NCI-H2196 treated with DMSO at 0.1 percent for 48 hours (cell line): ENCODE data around the gene FXYD7.
A peak's percentile ranks its signal among the peaks of the same experiment; 100 is the strongest.
"Not testable (repeated sequence)": the region's sequence is repeated elsewhere in the genome, so short reads cannot be mapped to it uniquely, and the experiment has no call there.

ENCODE experiments used
- DNase-seq: peaks from one replicate; lab custom pipeline; 2025; ENCODE audit not compliant: unreplicated experiment; lab: John Stamatoyannopoulos, UW

FXYD7 gene

GRCh38 chr19:35142606-35143230 lies 337 bp upstream of the FXYD7 start:
- peak; percentile 60 for DNase-seq

DNA sequence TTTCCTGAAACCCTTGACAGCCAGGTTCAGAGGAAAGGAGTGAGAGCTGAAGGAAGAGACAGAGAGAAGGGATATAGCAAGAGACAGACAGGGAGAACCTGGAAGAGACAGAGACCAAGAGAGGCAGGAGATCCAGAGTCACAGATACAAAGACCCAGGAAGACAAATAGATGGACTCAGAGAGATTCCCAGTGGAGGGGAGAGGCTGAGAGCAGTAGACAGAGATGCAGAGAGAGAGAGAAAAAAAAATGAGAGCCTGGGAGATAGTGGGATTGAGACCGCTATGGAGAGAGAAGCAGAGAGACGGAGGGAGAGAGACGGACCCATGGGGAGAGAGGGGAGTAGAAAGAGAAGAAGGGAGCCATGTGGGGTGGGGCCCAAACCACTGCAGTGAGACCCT lies 763 bp downstream of the FXYD7 start:
- no peak for DNase-seq

DNA sequence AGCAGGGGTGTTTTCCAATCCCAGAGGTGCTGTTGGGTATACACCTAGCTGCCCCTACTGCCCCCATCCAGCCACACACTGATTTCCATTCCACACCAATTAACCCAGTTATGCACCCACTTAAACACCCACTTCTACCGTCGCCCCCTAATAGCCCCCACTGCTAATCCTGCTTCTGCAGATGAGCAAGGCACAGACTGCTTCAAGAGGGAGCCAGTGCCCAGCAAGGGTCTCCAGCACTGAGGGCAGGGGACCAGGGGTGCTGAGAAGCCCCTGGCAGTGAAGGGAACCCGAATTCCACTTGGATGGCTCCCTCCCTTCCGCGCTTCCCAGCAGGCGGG lies 1.2 kb downstream of the FXYD7 start:
- DNase-seq: no peak

DNA sequence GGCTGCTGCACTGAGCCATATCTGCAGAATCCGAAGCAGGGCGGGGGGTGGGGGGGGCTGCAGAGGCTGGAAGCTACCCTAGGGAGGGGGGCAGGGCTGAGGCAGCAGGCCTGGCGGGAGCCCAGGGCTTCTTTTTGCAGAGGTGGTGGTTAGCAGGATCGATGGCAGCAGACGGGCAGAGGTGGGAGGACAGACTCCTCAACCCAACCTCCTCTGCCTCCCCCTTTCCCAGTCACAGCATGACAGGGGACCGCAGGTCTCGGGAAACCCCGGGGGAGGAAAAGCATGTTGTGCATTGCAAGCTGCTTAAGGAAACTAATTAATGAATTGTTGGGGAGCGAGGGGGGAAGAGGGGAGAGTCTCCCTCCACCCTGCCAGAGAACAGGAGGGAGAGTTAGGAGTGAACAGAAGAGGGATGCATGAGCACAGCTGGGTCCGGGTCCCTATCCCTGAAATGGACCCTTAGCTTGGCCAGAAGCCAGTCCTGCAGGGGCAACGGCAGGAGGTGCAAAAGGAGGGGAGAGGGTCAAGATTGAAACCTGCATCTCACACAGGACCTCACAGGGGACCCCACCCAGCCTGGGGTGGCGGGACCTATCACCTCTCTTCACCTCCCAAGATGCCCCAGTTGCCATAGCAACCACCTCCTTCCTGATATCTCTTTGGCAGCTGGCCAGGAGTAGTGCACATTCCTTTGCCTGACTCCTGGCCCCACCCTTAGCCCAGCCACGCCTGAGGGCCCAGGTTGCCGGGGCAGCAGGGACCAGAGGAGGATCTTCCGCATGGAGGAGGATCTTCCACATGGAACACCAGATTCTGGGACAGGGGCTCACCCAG lies 1.8 kb downstream of the FXYD7 start:
- DNase-seq: peak; percentile 46

DNA sequence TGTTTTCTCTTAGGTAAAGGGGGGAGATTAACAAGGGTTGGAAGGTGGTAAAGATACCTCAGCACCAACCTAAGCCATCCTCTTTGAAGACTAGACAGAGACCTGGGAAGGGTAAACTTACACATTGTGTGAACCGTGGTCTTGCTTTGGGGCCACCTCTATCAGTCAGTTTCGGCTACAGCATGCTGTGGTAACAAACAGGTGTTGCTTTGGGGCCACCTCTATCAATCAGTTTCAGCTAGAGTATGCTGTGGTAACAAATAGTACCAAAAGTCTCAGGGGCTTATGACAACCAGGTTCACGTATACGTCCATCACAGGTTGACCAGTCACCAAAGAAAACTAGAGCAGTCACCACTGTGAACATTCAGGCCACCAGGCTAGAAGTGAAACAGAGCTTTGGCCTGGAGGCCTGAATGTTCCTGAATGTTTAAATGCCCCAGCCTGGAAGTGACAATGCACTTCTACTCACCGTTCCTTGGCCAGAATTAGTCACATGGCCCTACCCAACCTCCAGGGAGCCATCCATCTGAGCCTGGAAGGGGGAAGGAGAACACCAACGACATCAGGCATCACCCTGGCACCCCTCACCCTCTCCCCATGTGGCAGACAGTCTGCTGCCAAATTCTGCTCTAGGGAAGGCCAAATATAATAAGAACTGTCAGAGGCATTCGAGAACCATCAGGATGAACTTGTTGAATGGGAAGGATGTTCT lies 3.8 kb downstream of the FXYD7 start:
- DNase-seq: no peak

DNA sequence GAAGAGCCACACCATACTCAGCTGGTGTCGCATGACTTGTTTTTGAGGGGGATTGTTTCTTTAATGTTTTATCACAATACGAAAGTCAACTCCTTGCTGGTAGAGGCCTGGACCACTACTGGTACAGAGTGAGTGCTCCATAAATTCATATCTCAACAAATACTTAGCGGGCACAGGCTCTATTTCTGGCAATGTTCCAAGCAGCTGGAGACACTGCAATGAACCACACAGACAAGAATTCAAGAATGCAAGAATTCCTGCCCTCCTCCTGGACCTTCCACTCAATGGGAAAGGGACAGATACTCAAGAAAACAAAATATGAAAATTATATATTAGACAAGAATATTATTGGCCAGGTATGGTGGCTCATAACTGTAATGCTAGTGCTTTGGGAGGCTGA lies 6.4 kb downstream of the FXYD7 start:
- DNase-seq: no peak

- DNase-seq: no peak
Measured at GRCh38 chr19:35150445-35150844, 7.4 kb downstream of the FXYD7 start.

DNA sequence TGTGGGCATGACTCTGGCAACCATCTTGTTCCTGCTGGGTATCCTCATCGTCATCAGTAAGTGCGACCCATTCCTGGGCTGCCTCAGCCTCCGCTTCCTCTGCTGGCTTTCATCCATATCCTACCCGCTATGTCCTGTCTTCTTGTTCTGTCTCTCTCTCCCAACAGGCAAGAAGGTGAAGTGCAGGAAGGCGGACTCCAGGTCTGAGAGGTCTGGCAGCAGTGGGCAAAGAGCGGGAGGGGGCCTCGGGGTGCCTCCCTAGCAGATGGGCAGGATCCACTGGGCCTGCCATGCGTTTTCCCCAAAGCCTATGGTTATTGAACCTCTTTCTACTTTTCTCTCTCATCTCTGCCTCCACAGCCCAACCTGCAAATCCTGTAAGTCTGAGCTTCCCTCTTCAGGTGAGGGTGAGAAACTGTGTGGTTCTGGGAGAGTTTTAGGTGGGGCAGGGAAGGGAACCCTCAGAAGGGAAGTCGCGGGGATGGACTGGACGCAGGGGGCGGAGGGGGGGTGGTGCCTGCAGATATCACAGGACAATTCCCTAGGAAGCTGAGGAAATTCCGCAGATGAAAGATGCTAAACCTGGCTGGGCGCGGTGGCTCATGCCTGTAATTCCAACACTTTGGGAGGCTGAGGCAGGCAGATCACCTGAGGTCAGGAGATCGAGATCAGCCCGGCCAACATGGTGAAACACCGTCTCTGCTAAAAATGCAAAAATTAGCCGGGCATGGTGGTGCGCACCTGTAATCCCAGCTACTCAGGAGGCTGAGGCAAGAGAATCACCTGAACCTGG lies 8.4 kb downstream of the FXYD7 start:
- DNase-seq: no peak

GRCh38 chr19:35153129-35153522 lies 10.1 kb downstream of the FXYD7 start:
- DNase-seq: not testable (repeated sequence)

DNA sequence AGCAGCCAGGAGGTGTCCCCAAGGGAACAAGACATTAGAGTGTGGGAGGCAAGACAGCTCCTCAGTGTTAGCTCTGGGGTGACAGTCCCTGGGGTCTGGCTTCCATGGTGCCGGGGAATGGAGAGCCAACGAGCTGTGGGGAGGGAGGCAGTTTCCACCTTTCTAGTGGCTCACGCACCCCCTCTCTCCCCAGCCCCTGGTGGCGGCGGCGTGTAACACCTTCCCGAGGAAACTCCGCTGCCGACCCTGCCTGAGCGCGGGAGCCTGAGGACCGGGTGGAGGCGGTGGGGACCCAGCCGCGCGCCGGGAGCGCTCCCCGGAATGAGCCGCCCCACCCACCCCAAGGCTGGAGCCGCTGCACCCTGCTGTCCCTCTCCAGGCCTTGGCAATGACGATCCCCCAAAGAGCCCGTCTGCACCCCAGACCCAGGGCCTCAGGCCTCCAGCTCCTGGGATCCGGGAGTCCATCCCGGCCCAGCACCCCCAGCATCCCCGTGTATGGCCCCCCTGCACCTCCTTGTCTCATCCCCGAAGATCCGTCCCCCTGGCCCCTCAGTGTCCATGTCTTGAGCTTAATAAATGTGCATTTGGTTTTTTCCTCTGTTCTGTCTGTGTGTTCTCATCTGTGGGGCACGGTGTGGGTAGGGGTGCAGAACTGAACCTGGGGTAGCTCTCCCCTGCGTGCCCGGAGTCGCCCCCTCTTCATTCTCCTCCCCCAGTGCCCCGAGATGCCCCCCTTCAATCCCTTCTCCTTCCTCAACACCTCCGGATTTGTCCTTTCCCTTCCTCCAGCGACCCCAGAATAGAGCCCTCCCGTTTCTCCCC lies 10.9 kb downstream of the FXYD7 start:
- no peak for DNase-seq

- DNase-seq: no peak
Measured at GRCh38 chr19:35154525-35155406, 11.7 kb downstream of the FXYD7 start, which contains the start of gene FXYD5. Gene FXYD5 (plus strand): TSS chr19:35154735. CDS start chr19:35155551, 816 bp downstream.

GRCh38 chr19:35155441-35155840 lies 12.4 kb downstream of the FXYD7 start:
- no peak for DNase-seq

DNA sequence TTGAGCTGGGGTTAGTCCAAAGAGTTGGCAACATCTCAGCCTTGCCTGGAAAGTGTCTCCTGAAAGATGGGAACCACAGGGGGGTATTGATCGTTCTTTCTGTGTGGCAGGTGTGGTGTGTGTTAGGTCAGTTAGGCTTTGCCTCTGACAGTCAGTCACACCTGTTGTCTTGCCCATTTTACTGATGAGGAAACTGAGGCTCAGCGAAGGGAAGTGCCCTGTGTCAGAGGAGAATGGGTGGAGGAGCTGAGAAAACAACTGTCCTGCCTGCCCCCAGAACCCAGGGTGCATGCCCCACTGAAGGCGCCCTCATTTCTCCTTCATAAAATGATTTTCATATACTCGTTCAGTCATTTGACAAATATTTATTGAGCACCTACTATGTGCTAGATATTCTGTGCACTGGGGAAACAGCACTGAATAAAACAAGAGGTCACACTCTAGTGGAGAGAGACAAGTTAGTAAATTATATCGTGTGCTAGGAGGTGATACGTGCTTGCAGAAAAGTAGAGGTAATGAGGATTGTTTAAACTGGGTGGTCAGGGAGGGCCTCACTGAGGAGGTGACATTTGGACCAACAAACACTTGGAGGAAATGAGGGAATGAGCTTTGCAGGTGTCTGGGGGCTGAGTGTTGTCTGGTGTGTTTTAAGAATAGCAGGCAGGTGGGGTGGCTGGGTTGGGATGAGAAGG lies 13.1 kb downstream of the FXYD7 start:
- DNase-seq: no peak

GRCh38 chr19:35156673-35157014 lies 13.6 kb downstream of the FXYD7 start:
- no peak for DNase-seq

DNA sequence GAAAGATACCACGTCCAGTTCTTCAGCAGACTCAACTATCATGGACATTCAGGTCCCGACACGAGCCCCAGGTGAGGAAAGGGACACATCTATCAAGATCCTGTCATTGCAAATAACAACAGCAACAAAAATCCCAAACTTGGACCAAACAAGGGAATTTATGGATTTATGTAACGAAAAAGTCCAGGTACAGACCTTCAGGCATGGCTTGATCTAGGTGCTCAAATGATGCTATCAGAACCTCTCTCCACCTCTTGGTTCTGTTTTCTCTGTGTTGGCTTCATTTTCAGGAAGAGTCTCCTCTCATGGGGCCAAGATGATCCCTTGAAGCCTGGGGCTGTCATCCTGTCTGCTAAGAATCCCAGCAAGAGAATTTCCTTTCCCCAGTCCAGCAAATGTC lies 14.4 kb downstream of the FXYD7 start:
- DNase-seq: no peak

- no peak for DNase-seq
Measured at GRCh38 chr19:35159606-35160005, 16.6 kb downstream of the FXYD7 start.

DNA sequence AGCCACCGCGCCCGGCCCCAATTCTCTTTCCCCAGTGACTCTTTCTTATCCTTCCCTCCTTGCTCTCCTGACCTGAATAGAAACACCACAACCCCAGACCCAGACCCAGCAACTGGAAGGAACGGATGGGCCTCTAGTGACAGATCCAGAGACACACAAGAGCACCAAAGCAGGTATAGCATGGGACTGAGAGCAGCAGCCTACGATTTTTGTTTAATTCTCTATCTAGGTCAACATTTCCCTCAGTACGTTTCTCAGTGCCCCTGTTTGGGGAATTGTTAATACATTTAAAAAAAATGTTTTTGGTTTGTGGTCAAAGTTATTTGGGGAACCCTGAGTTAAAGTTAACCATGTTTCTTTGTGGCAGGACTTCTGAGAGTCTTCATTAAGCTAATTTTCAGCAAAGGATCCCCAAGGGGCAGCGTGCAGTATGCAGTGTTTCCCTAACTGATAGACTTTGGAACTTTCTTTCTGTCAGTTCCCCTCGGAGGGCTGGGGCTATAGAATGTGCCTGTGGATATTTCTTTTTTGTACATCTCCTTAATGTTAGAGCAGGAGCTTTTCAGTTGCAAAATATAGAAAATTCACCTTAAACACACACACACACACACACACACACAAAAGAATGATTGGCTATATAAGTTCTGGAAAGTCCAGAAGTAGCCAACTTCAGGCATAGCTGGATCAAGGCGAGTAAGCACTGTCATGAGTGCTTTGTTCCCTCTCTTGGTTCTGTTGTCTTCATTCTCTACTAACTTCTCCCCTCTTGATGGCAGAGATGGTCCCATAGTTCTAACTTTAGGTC lies 17.8 kb downstream of the FXYD7 start:
- no peak for DNase-seq

DNA sequence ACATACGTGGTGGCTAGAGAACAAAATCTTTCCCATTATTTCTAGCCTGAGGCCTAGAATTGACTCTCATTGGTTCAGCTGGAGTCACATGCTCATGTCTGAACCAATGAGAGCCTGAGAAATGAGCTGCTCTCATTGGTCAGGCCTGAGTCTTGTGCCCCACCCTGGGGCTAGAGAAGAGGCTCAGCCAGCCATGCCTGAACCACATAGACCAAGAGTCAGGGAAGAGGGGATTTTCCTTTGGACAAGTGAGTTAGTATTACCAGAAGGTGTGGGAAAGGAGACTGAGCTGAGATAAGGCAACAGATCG lies 18.3 kb downstream of the FXYD7 start:
- DNase-seq: no peak
